Activated naive CD8-positive, alpha-beta T cell treated with anti-CD3 and anti-CD28 coated beads, Interleukin-2, amount 50 U/mL, for 24 hours (primary cell): ENCODE results near the gene SLC25A47.
A peak's percentile ranks its signal among the peaks of the same experiment; 100 is the strongest.
"Not testable (repeated sequence)": the region's sequence is repeated elsewhere in the genome, so short reads cannot be mapped to it uniquely, and the experiment has no call there.

Experiments
- ATAC-seq: fragments of 150-1000 bp; cut with Tn5 transposase; one replicate; pipeline ENCODE4 v1.10.0; 2021
- DNase-seq: peaks from one replicate; pipeline ENCODE4 v3.0.0; 2021
- H3K27ac Mint-ChIP-seq: one replicate; pipeline ENCODE4 v1.8.0; 2021; ENCODE audit warnings: mild to moderate bottlenecking, mixed read lengths
- H3K27me3 Mint-ChIP-seq: one replicate; pipeline ENCODE4 v1.8.0; 2021; ENCODE audit warnings: mixed read lengths
- H3K36me3 Mint-ChIP-seq: one replicate; pipeline ENCODE4 v1.8.0; 2021; ENCODE audit warnings: low read depth, mixed read lengths
- H3K4me1 Mint-ChIP-seq: one replicate; pipeline ENCODE4 v1.8.0; 2021; ENCODE audit warnings: mixed read lengths
- H3K4me3 Mint-ChIP-seq: one replicate; pipeline ENCODE4 v1.8.0; 2021; ENCODE audit warnings: mild to moderate bottlenecking, moderate library complexity, mixed read lengths
- H3K9me3 Mint-ChIP-seq: one replicate; pipeline ENCODE4 v1.8.0; 2021; ENCODE audit warnings: mixed read lengths

SLC25A47 gene

DNA sequence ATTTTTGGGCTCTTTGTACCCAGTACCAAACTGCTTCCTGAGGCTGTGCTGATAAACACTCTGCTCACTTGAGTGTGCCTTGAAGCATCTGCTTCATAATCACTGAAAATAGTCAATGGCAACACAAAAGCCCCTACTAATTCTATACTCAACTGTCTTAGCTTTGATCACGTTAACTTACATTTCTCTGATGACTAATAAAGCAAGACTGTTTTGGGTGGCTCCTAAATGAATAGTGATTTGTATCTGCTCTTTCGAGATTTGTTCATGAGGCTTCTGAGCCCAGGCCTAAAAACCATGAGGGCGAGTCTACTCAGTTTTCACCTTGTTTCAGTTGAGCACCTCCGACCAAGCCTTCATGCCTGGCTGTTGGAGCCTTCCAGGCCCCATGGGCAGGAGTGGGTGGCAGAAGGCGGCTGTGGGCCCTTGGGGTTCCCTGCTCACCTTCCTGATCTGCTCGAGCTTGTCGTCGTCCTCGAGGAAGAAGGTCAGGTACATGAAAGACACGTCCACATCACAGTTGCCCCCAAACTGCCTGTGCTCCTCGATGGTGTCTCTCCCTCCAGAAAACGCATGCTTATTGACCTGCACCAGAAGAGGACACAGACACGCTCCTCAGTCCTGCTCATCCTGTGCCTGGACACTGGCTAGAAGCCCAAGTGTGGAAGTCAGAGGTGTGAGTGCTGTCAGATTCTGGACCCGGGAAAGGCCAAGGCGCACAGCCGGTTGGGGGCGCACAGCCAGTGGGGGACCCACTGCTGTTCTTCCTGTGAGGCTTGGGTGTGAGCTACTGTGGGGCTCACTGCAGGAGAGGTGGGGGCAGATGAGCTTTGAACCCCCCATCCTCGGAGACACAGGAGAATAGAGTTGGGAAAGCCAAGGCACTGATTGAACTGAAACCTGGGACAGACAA lies 13.7 kb downstream of the SLC25A47 start:
- Mint-ChIP-seq H3K4me1 (peaks cover 18% of the 10 kb centered on the region), H3K27ac (no peak overlapping the region), H3K9me3 (no peaks in the 10 kb centered on the region), H3K27me3 (no peaks in the 10 kb centered on the region), H3K36me3 (peaks cover 69% of the 10 kb centered on the region), H3K4me3 (no peak overlapping the region)
- ATAC-seq (no peak), DNase-seq (no peak)

- Mint-ChIP-seq H3K27ac (peak overlapping the region; percentile 36), H3K4me1 (peaks cover 28% of the 10 kb centered on the region), H3K9me3 (no peaks in the 10 kb centered on the region), H3K4me3 (no peak overlapping the region), H3K36me3 (peaks cover 73% of the 10 kb centered on the region), H3K27me3 (no peaks in the 10 kb centered on the region)
- peak; percentile 0 for DNase-seq
- no peak for ATAC-seq
These were observed 16.8 kb downstream of the SLC25A47 start for GRCh38 chr14:100339766-100340422.

DNA sequence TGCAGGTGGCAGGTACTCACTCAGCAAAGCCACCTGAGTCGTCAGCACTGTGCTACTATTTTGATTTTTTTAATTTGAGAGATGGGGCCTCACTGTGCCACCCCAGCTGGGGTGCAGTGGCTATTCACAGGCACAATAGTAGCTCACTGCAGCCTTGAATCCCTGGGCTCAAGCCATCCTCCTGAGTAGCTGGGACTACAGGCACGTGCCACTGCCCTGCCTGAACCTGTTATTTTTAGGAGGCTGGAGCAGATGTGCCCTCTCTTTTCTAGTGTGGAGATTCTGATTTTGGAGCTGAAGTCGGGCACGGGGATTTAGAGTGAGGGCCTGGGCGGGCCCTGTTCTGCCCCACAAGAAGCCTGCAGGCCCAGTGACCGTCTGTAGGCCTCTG lies 17.3 kb downstream of the SLC25A47 start:
- H3K27ac Mint-ChIP-seq = peak overlapping the region; percentile 36

DNA sequence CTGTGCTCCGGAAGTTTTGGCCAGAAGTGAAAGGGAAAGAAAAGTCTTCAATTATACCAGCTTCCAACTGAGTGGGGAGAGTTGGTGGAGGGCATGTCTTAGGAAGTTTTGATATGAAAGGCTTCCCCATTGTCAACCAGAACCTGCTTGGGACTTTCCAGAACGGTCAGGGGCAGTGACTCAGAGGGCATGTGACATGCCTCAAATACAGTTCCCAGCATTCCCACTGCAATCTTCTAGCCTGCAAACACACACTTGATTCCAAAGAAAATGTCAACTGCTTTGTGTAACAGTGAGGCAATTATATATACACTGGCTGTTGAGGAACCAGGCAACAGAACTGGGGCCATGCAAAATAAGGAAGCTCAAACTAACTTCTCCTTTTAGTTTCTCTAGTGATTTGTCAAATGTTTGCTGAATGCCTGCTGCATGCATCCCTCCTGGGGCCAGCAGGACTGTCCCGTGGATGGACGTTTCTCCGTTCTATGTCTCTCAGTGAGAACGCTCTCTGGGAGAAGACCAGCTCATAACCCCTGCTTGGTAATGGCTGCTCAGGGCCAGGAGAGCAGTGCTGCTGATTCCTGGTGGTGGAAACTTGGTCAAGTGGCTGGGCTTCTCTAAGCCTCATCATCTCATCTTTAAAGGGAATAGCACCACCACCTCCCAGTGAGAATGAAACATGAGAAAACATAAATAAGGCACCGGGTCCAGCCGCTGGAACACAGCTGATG lies 18.3 kb downstream of the SLC25A47 start:
- ATAC-seq (peak; percentile 59), DNase-seq (peak; percentile 29)
- Mint-ChIP-seq H3K36me3 (peaks cover 70% of the 10 kb centered on the region), H3K4me3 (no peak overlapping the region), H3K27me3 (no peaks in the 10 kb centered on the region), H3K9me3 (no peaks in the 10 kb centered on the region), H3K27ac (peak overlapping the region; percentile 70), H3K4me1 (peaks cover 26% of the 10 kb centered on the region)

More for the DNA sequence above, 17.3 kb downstream of the SLC25A47 start:
- Mint-ChIP-seq H3K4me3 (no peak overlapping the region), H3K4me1 (peaks cover 28% of the 10 kb centered on the region), H3K36me3 (peaks cover 69% of the 10 kb centered on the region), H3K9me3 (no peaks in the 10 kb centered on the region), H3K27me3 (no peaks in the 10 kb centered on the region)
- DNase-seq = peak; percentile 0
- no peak for ATAC-seq

GRCh38 chr14:100342195-100342594 lies 19.1 kb downstream of the SLC25A47 start:
- DNase-seq = no peak
- peaks cover 26% of the 10 kb centered on the region for H3K4me1 Mint-ChIP-seq
- peak overlapping the region; percentile 36 for H3K27ac Mint-ChIP-seq
- no peak overlapping the region for H3K4me3 Mint-ChIP-seq
- no peak for ATAC-seq
- peaks cover 67% of the 10 kb centered on the region for H3K36me3 Mint-ChIP-seq
- no peaks in the 10 kb centered on the region for H3K27me3 Mint-ChIP-seq
- no peaks in the 10 kb centered on the region for H3K9me3 Mint-ChIP-seq

DNA sequence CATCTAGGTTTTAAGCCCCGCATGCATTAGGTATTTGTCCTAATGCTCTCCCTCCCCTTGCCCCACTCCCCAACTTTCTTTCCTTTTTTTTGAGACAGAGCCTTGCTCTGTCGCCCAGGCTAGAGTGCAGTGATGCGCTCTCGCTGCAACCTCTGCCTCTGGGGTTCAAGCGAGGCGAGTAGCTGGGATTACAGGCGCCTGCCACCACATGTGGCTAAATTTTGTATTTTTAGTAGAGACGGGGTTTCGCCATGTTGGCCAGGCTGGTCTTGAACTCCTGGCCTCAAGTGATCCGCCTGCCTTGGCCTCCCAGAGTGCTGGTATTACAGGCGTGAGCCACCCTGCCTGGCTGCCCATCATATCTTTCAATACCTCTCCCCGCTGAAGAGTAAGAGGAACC lies 19.7 kb downstream of the SLC25A47 start:
- DNase-seq, ATAC-seq, H3K9me3 Mint-ChIP-seq, H3K27ac Mint-ChIP-seq, H3K27me3 Mint-ChIP-seq, H3K4me3 Mint-ChIP-seq: not testable (repeated sequence)
- H3K4me1 Mint-ChIP-seq = peaks cover 26% of the 10 kb centered on the region
- peaks cover 65% of the 10 kb centered on the region for H3K36me3 Mint-ChIP-seq

- H3K36me3 Mint-ChIP-seq = peaks cover 66% of the 10 kb centered on the region
- DNase-seq, H3K27ac Mint-ChIP-seq, H3K4me3 Mint-ChIP-seq, H3K9me3 Mint-ChIP-seq, ATAC-seq, H3K27me3 Mint-ChIP-seq: not testable (repeated sequence)
- peaks cover 26% of the 10 kb centered on the region for H3K4me1 Mint-ChIP-seq
These were observed 21.5 kb downstream of the SLC25A47 start for GRCh38 chr14:100344657-100345056.

DNA sequence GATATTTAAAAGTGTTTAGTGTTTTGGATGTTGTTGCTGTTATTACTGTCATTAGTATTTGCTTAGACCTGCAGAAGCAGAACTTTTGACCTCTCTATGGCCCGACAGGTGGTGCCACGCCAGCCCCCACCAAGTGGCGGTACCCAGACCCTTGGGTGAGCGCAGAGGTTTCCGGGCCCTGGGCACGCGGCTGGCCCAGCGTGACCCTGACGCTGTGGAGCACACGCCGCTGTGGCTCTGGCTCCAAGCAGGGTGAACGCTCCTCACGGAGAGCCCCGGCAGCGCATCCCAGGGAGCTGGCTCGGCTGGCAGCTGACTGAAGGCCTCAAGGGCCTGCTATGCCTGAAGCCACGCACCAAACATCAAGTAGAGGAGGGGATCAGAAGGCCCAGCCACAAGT lies 22.6 kb downstream of the SLC25A47 start:
- Mint-ChIP-seq H3K36me3 (peaks cover 62% of the 10 kb centered on the region), H3K9me3 (no peaks in the 10 kb centered on the region), H3K4me3 (no peak overlapping the region), H3K27ac (no peak overlapping the region), H3K4me1 (peaks cover 20% of the 10 kb centered on the region), H3K27me3 (no peaks in the 10 kb centered on the region)
- no peak for DNase-seq
- no peak for ATAC-seq

- Mint-ChIP-seq H3K36me3 (peaks cover 62% of the 10 kb centered on the region), H3K27me3 (no peaks in the 10 kb centered on the region), H3K27ac (no peak overlapping the region), H3K4me1 (peaks cover 14% of the 10 kb centered on the region), H3K4me3 (no peak overlapping the region), H3K9me3 (no peaks in the 10 kb centered on the region)
- ATAC-seq = no peak
- DNase-seq = no peak
These were observed 23.4 kb downstream of the SLC25A47 start for GRCh38 chr14:100346306-100347091.

DNA sequence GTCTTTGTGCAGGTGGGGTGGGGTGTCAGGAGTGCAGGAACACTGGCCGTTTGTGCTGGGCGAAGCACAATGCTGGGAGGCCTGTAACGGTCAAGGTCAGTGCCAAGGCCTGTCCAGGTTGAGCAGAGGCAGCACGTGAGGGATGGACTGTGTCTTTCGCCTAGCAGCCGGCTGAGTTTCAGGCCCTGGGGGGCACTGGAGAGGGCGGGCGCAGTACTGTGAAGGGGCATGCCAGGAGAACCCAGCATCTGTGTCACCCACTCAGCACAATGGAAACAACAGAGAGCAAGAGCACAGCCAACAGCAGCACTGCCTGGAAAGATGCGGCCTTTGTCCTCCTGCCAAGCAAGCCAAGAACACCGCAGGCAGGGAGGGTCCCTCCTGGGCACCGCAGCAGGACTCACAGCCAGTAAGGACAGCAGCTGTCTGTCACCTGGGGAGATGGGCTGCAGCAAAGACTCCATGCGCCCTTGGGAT lies 25.2 kb downstream of the SLC25A47 start:
- Mint-ChIP-seq H3K4me3 (no peak overlapping the region), H3K27me3 (no peaks in the 10 kb centered on the region), H3K27ac (no peak overlapping the region), H3K9me3 (no peaks in the 10 kb centered on the region), H3K36me3 (peaks cover 62% of the 10 kb centered on the region), H3K4me1 (peaks cover 2% of the 10 kb centered on the region)
- ATAC-seq (no peak), DNase-seq (no peak)

DNA sequence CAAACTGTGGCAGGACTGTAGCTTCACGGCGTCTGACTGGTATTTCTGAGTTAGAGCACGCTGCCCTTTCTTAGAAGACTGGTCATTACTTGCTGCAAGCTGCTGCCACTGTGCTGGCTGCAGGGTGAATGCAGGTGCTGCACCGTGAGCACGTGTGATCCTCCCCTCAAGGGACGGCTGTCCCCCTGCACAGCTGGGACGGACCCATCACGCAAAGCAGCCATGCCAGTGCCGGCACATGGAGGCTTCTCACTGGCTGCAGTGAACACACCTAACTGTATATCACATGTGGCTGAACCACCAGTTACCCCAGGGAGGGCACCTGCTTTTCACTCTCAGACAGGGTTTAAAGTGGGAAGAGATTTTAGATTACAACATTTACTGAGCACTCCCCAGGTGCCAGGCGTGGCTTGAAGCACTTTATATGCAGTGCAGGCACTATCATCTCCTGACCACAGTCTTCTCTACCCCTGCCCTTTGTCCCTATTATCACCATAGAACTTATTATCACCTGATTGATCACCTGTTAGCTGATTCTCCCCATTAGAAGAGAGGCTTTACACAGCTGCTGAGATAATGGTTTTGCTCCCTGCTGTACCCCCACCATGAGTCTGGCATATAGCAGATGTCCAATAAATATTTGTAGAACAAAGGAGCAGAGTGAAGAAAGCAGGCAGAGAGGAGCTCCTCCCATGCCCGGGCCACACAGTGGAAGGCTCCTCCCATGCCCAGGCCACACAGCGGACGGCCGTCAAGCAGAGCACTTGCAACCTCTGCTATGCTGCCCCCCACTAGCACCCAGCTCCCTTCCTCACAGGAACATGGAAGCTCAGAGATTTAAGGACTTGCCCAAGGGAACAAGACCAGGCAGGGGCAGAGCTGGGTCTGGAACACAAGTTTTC lies 25.9 kb downstream of the SLC25A47 start:
- H3K36me3 Mint-ChIP-seq = peaks cover 63% of the 10 kb centered on the region
- no peaks in the 10 kb centered on the region for H3K9me3 Mint-ChIP-seq
- H3K27ac Mint-ChIP-seq = no peak overlapping the region
- DNase-seq (no peak), ATAC-seq (no peak)
- no peaks in the 10 kb centered on the region for H3K27me3 Mint-ChIP-seq
- no peak overlapping the region for H3K4me3 Mint-ChIP-seq
- H3K4me1 Mint-ChIP-seq = no peaks in the 10 kb centered on the region

DNA sequence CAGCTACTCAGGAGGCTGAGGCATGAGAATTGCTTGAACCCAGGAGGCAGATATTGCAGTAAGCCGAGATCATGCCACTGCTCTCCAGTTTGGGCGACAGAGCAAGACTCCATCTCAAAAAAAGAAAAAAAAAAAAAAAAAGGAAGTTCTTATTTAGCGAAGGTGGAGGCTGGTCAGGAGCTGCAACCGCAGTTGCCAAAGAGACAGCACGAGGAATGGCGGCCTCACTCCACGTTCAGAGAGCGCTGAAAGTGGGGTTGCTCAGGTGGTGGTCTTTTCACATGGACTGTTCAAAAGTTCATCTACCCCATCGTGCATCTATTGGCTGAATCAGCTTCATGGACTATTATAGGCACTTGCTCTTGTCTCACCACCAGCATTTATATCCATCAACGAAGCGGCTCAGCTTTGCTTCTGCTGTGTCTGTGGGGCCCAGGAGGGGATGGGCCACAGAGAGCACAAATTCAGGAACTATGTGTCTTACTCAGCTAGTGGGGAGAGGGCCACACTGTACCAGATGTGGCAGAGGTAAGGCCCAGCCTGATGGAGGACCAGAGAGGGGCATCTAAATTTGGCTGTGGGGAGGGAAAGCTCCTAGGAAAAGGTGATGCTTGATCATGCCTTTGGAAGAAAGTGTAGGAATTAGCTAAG lies 27.3 kb downstream of the SLC25A47 start:
- Mint-ChIP-seq H3K4me3 (no peak overlapping the region), H3K27ac (no peak overlapping the region), H3K27me3 (no peaks in the 10 kb centered on the region), H3K9me3 (no peaks in the 10 kb centered on the region), H3K36me3 (peaks cover 74% of the 10 kb centered on the region), H3K4me1 (no peaks in the 10 kb centered on the region)
- ATAC-seq (no peak), DNase-seq (no peak)

DNA sequence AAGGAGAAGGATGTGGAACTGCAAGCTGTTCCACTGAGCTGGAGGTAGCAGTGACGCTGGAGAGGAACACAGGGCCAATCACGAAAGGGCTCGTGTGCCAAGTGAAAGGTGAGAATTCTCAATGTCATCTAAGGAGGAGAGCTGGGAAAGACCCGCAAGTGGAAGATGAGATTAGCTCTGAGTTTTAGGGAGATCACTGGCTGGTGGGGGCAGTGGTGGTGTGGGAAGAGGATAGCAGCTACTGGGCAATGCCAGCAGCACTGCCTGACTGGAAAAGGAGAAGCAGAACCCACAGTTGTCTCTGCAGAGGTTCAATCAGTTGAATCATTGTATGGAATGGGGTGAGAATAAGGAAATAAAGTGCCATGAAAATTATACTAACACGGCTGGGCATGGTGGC lies 27.8 kb downstream of the SLC25A47 start:
- H3K27me3 Mint-ChIP-seq = no peaks in the 10 kb centered on the region

More for the DNA sequence above, 27.8 kb downstream of the SLC25A47 start:
- H3K36me3 Mint-ChIP-seq = peaks cover 77% of the 10 kb centered on the region
- DNase-seq (no peak), ATAC-seq (no peak)
- no peak overlapping the region for H3K27ac Mint-ChIP-seq
- H3K9me3 Mint-ChIP-seq = no peaks in the 10 kb centered on the region
- H3K4me1 Mint-ChIP-seq = no peaks in the 10 kb centered on the region
- no peak overlapping the region for H3K4me3 Mint-ChIP-seq
